Measurements from ENCODE around the gene PATL1.

Gene PATL1

GRCh38 chr11:59614277-59615119, 54.3 kb downstream of the PATL1 start:
- DNase-seq: no peak

GRCh38 chr11:59611570-59612565, 57.0 kb downstream of the PATL1 start:
- no peak for DNase-seq

- DNase-seq: no peak
Measured at GRCh38 chr11:59610289-59610688, 58.5 kb downstream of the PATL1 start.

- no peak for DNase-seq
Measured at GRCh38 chr11:59607703-59608454, 61.0 kb downstream of the PATL1 start.

GRCh38 chr11:59602432-59602831, 66.4 kb downstream of the PATL1 start:
- DNase-seq: no peak

GRCh38 chr11:59601788-59602187, 67.0 kb downstream of the PATL1 start:
- DNase-seq: no peak

- no peak for DNase-seq
Measured at GRCh38 chr11:59600636-59601035, 68.2 kb downstream of the PATL1 start.

DNA sequence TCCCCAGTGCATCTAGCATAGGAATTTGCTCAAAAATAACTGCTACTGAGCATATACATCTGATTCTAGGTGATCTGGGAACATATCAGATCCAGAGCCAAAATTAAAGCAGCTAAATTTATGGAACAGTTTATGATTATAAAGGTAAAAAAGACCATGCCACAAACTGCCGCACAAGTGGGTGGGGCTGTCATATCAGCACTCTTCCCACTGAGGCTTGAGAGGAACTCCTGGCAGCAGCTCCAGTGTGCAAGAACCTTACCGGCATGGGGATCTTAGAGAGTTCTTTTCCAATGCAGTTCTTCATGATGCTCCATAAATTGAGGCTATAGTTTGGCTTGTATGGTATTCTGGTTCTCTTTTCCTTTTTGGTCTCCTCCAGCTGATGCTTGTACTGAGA, 68.6 kb downstream of the PATL1 start:
- no peak for DNase-seq

GRCh38 chr11:59598961-59599360, 69.9 kb downstream of the PATL1 start:
- no peak for DNase-seq
